ENCODE results near the gene NCKAP5. TPM values are rescaled to one million over a fixed set of nuclear protein-coding genes. Genes with fewer than 3 reads are reported as not detected.

The NCKAP5 gene
- polyA plus RNA-seq, 1 experiment = 2.1 TPM

DNA sequence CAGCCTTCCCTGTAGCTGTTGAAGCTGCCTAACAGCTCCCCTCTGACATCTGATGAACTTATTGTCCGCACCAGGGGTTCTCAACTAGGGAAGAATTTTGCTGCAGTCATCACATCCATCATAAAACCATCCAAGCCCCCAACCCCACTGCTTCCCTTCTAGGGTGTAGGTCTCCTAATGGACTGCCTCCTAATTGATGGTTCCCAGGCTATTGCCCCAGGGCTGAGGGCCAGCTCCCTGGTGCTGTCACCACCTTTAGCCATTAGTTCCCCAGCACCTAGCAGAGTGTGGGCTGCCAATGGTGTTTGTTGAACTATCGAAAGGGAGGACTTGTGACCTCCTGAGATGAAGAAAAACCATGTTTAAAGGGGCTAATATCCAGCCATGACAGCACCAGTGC is 125.9 kb downstream of the NCKAP5 start:
- CTCF ChIA-PET = no interaction called here
- H3K36me3 ChIP-seq (ENCODE audit: control insufficient read depth, insufficient read depth, low read length) = no peaks in the 10 kb centered on the region
- no peak for DNase-seq (ENCODE audit: low read depth)
- no peaks in the 10 kb centered on the region for H3K27me3 ChIP-seq (ENCODE audit: control insufficient read depth, insufficient read depth, low read length)
- no peak overlapping the region for H3K4me3 ChIP-seq (ENCODE audit: low read depth, low read length)
- TF ChIP-seq, protein P1, sequence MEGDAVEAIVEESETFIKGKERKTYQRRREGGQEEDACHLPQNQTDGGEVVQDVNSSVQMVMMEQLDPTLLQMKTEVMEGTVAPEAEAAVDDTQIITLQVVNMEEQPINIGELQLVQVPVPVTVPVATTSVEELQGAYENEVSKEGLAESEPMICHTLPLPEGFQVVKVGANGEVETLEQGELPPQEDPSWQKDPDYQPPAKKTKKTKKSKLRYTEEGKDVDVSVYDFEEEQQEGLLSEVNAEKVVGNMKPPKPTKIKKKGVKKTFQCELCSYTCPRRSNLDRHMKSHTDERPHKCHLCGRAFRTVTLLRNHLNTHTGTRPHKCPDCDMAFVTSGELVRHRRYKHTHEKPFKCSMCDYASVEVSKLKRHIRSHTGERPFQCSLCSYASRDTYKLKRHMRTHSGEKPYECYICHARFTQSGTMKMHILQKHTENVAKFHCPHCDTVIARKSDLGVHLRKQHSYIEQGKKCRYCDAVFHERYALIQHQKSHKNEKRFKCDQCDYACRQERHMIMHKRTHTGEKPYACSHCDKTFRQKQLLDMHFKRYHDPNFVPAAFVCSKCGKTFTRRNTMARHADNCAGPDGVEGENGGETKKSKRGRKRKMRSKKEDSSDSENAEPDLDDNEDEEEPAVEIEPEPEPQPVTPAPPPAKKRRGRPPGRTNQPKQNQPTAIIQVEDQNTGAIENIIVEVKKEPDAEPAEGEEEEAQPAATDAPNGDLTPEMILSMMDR (IDR thresholded peaks at IDR 0.05; ENCODE audit: insufficient read depth, low read depth, low read length) = no peak
- POLR2A ChIA-PET = no interaction called here

DNA sequence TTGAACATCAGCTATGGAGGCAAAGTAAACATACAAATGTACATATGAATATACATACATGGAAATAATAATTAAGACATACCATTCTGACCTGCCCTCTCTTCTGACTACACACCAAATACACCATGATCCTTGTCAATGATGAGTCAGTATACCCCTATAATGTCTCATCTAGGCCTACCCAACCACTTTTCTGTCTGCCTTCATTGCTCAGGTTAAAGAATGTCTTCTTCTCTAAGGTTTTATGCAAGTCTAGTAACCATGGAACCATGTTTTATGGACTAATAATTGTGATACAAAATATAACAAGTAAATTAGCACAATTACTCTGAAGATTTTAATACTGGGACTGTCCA is 128.7 kb downstream of the NCKAP5 start:
- Histone ChIP-seq H3K27me3 (ENCODE audit: control insufficient read depth, insufficient read depth, low read length) (no peaks in the 10 kb centered on the region), H3K4me3 (ENCODE audit: low read depth, low read length) (no peak overlapping the region), H3K36me3 (ENCODE audit: control insufficient read depth, insufficient read depth, low read length) (no peaks in the 10 kb centered on the region)
- ChIA-PET CTCF (no interaction called here), POLR2A (no interaction called here)
- DNase-seq (ENCODE audit: low read depth) = no peak
- TF ChIP-seq, protein P1 (IDR thresholded peaks at IDR 0.05; ENCODE audit: insufficient read depth, low read depth, low read length) = no peak

DNA sequence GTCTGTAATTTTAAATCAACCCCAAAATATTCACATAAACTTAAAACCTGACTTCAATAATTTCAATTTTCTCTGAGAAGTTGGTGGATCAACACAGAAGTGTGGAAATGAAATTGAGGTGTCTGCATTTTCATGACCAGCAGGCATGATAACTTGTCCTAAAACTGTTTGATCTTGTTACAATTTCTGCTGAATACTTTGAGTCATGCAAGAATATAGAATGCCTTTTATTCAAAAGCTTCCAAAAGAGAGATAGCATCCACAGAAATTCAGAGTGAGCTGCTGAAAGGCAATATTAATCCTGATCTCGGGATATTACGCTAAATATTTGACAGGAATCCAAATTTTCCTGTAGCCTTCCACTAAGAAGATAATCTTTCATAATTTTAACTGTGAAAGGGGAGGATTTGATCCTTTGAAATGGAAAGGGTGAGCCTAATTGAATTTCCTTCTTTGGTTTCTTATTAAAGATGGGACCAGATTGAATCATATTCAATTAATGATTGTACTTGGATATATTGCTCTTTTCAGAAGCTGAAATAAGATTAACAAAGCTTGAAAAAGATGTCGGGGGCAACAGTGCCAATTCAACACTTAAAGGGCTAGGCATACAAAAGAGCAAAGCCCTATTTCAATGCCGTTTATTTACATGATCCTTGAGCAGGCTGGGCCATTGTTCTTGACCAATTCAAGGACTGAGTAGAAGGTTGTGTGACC is 129.3 kb downstream of the NCKAP5 start:
- Histone ChIP-seq H3K36me3 (ENCODE audit: control insufficient read depth, insufficient read depth, low read length) (no peaks in the 10 kb centered on the region), H3K4me3 (ENCODE audit: low read depth, low read length) (no peak overlapping the region), H3K27me3 (ENCODE audit: control insufficient read depth, insufficient read depth, low read length) (no peaks in the 10 kb centered on the region)
- no peak for DNase-seq (ENCODE audit: low read depth)
- TF ChIP-seq, protein P1 (IDR thresholded peaks at IDR 0.05; ENCODE audit: insufficient read depth, low read depth, low read length) = no peak
- ChIA-PET CTCF (no interaction called here), POLR2A (no interaction called here)

DNA sequence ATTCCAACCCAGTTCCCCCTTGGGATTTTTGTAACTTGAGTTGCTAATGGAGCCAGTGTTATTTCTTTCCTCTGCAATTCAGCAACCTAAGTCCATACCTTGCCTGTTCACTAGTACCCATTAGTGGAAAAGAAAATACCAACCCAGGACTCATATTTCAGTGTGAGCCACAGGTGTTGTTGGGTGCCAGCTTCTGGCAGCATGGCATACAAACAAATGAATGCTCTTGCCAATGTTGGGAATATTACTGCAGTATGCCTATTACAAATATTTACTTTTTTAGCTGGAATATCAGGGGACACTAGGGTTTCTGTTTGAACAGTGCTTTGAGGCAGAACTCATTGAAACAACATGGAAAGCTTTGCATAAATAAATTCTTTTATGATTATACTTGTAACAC is 130.2 kb downstream of the NCKAP5 start:
- H3K27me3 ChIP-seq (ENCODE audit: control insufficient read depth, insufficient read depth, low read length) = no peaks in the 10 kb centered on the region
- TF ChIP-seq, protein P1 (IDR thresholded peaks at IDR 0.05; ENCODE audit: insufficient read depth, low read depth, low read length) = no peak
- H3K4me3 ChIP-seq (ENCODE audit: low read depth, low read length) = no peak overlapping the region
- ChIA-PET POLR2A (no interaction called here), CTCF (no interaction called here)
- H3K36me3 ChIP-seq (ENCODE audit: control insufficient read depth, insufficient read depth, low read length) = no peaks in the 10 kb centered on the region
- no peak for DNase-seq (ENCODE audit: low read depth)

DNA sequence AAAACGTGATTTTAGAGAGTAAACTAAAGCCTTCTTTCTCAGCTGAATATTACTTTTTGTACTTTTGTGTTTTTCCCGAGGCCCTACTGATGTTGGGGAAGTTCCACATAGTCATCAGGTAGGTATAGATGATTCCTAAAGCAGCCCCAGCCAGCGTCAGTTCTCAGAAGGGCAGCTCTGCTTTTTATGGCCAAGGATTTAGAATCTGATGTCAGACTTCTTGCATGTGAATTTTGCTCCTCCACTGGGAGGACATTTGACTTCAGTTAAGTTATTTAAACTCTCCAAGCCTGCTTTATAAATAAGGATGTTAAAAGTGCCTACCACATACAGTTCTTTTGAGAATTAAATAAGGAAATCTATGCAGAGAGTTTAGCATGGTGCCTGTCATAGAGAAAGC is 130.8 kb downstream of the NCKAP5 start:
- DNase-seq (ENCODE audit: low read depth) = no peak
- no peak overlapping the region for H3K4me3 ChIP-seq (ENCODE audit: low read depth, low read length)
- TF ChIP-seq, protein P1 (IDR thresholded peaks at IDR 0.05; ENCODE audit: insufficient read depth, low read depth, low read length) = no peak
- ChIA-PET CTCF (no interaction called here), POLR2A (no interaction called here)
- no peaks in the 10 kb centered on the region for H3K27me3 ChIP-seq (ENCODE audit: control insufficient read depth, insufficient read depth, low read length)
- H3K36me3 ChIP-seq (ENCODE audit: control insufficient read depth, insufficient read depth, low read length) = no peaks in the 10 kb centered on the region
